WTC11 (cell line): ENCODE measurements around the gene KIF13A. TPM values are rescaled to one million over a fixed set of nuclear protein-coding genes. Genes with fewer than 3 reads are reported as not detected.
A peak's percentile ranks its signal among the peaks of the same experiment; 100 is the strongest.

ENCODE experiments used
- ATAC-seq: fragments of 200-7000 bp; cut with Tn5 transposase; 2 replicates; pipeline ENCODE4 v1.10.0; 2021; ENCODE audit warnings: mild to moderate bottlenecking, moderate library complexity
- CTCF ChIA-PET: fragments of 300-600 bp; sonication (Branson Sonifier 250); formaldehyde crosslinking; loops from one replicate; lab custom pipeline; 2021; ENCODE audit warnings: antibody characterized with exemption; lab: Charles Lee
- POLR2A ChIA-PET: fragments of 350-600 bp; sonication (Branson Sonifier 250); formaldehyde crosslinking; loops from one replicate; lab custom pipeline; 2021; ENCODE audit warnings: antibody characterized with exemption; lab: Charles Lee
- DNase-seq: peaks from one replicate; pipeline ENCODE4 v3.0.0; 2021; ENCODE audit warnings: low spot score
- H3K27ac Mint-ChIP-seq: 2 replicates; pipeline ENCODE4 v1.8.0; 2021; ENCODE audit warnings: mixed read lengths
- H3K27me3 Mint-ChIP-seq: 2 replicates; pipeline ENCODE4 v1.8.0; 2021; ENCODE audit warnings: low read depth, mild to moderate bottlenecking, moderate library complexity, mixed read lengths
- H3K36me3 Mint-ChIP-seq: 2 replicates; pipeline ENCODE4 v1.8.0; 2021; ENCODE audit warnings: mixed read lengths
- H3K4me1 Mint-ChIP-seq: 2 replicates; pipeline ENCODE4 v1.8.0; 2022; ENCODE audit warnings: mixed read lengths
- H3K4me3 Mint-ChIP-seq: 2 replicates; pipeline ENCODE4 v1.8.0; 2021; ENCODE audit warnings: mild to moderate bottlenecking, moderate library complexity, mixed read lengths
- H3K9me3 Mint-ChIP-seq: 2 replicates; pipeline ENCODE4 v1.8.0; 2021; ENCODE audit warnings: mixed read lengths
- ATF1 ChIP-seq: sonication (generic); formaldehyde crosslinking; IDR thresholded peaks from 2 replicates; pipeline ENCODE4 v1.8.1; 2023; ENCODE audit warnings: mild to moderate bottlenecking, moderate library complexity, missing genetic modification reagents
- ESRRA ChIP-seq: sonication (generic); formaldehyde crosslinking; IDR thresholded peaks from 2 replicates; pipeline ENCODE4 v1.8.1; 2022; ENCODE audit warnings: mild to moderate bottlenecking, missing genetic modification reagents, borderline replicate concordance
- GABPB1 ChIP-seq: sonication (generic); formaldehyde crosslinking; IDR thresholded peaks from 2 replicates; pipeline ENCODE4 v1.8.1; 2023; ENCODE audit warnings: mild to moderate bottlenecking, missing genetic modification reagents
- IRF2 ChIP-seq: sonication (generic); formaldehyde crosslinking; IDR thresholded peaks from 2 replicates; pipeline ENCODE4 v1.8.0; 2022; ENCODE audit warnings: low read depth, missing genetic modification reagents, borderline replicate concordance
- PRRX2 ChIP-seq: fragments of 250-450 bp; sonication (Bioruptor Pico); IDR thresholded peaks from 2 replicates; pipeline ENCODE4 v1.8.0; 2021; ENCODE audit warnings: mild to moderate bottlenecking
- TEAD1 ChIP-seq: sonication (generic); formaldehyde crosslinking; IDR thresholded peaks from 2 replicates; pipeline ENCODE4 v1.8.0; 2022; ENCODE audit warnings: mild to moderate bottlenecking, missing genetic modification reagents
- ZNF317 ChIP-seq: sonication (generic); formaldehyde crosslinking; IDR thresholded peaks from 2 replicates; pipeline ENCODE4 v1.8.1; 2023; ENCODE audit warnings: low read depth, mild to moderate bottlenecking, moderate library complexity, missing genetic modification reagents, borderline replicate concordance
- total RNA-seq: library from RNA; stranded (reverse); gene quantifications from 3 replicates; pipeline ENCODE4 v1.2.3, GENCODE V29; 2021
- TF ChIP-seq, protein P1 (sequence below): sonication (generic); formaldehyde crosslinking; IDR thresholded peaks from 2 replicates; pipeline ENCODE4 v1.8.0; 2023; ENCODE audit warnings: mild to moderate bottlenecking, missing genetic modification reagents
- TF ChIP-seq, protein P2 (sequence below): sonication (generic); formaldehyde crosslinking; IDR thresholded peaks from 2 replicates; pipeline ENCODE4 v1.8.1; 2023; ENCODE audit warnings: mild to moderate bottlenecking, missing genetic modification reagents
- TF ChIP-seq, protein P3 (sequence below): sonication (generic); formaldehyde crosslinking; IDR thresholded peaks from 2 replicates; pipeline ENCODE4 v1.8.0; 2023; ENCODE audit warnings: missing genetic modification reagents, mild to moderate bottlenecking, borderline replicate concordance

Gene KIF13A
- total RNA-seq, 1 experiment from 2014 or later: 32.7 TPM

DNA sequence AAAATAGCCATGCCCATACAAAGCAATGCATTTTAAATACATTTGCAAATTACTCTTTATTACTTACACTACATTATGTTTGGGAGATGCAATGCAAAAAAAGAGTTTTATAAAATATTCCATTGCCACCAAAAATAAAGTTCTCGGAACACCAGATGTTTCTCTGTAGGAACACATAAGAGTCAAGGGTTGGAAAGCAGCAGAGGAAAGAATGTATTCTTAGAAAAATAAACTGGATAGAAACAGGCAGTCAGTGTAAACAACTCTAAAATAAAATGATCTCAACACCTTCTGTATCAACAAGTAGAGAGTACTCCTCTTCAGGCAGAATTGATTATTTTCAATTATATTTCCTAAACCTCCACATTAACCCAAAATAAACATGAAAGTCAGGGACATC, 28.1 kb downstream of the KIF13A start (continued):
- TF ChIP-seq, protein P1, sequence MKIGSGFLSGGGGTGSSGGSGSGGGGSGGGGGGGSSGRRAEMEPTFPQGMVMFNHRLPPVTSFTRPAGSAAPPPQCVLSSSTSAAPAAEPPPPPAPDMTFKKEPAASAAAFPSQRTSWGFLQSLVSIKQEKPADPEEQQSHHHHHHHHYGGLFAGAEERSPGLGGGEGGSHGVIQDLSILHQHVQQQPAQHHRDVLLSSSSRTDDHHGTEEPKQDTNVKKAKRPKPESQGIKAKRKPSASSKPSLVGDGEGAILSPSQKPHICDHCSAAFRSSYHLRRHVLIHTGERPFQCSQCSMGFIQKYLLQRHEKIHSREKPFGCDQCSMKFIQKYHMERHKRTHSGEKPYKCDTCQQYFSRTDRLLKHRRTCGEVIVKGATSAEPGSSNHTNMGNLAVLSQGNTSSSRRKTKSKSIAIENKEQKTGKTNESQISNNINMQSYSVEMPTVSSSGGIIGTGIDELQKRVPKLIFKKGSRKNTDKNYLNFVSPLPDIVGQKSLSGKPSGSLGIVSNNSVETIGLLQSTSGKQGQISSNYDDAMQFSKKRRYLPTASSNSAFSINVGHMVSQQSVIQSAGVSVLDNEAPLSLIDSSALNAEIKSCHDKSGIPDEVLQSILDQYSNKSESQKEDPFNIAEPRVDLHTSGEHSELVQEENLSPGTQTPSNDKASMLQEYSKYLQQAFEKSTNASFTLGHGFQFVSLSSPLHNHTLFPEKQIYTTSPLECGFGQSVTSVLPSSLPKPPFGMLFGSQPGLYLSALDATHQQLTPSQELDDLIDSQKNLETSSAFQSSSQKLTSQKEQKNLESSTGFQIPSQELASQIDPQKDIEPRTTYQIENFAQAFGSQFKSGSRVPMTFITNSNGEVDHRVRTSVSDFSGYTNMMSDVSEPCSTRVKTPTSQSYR (CRISPR knock-in tag): no peak
- TF ChIP-seq, protein P2, sequence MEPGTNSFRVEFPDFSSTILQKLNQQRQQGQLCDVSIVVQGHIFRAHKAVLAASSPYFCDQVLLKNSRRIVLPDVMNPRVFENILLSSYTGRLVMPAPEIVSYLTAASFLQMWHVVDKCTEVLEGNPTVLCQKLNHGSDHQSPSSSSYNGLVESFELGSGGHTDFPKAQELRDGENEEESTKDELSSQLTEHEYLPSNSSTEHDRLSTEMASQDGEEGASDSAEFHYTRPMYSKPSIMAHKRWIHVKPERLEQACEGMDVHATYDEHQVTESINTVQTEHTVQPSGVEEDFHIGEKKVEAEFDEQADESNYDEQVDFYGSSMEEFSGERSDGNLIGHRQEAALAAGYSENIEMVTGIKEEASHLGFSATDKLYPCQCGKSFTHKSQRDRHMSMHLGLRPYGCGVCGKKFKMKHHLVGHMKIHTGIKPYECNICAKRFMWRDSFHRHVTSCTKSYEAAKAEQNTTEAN (CRISPR knock-in tag): no peak
- TF ChIP-seq PRRX2 (CRISPR knock-in tag): no peak

DNA sequence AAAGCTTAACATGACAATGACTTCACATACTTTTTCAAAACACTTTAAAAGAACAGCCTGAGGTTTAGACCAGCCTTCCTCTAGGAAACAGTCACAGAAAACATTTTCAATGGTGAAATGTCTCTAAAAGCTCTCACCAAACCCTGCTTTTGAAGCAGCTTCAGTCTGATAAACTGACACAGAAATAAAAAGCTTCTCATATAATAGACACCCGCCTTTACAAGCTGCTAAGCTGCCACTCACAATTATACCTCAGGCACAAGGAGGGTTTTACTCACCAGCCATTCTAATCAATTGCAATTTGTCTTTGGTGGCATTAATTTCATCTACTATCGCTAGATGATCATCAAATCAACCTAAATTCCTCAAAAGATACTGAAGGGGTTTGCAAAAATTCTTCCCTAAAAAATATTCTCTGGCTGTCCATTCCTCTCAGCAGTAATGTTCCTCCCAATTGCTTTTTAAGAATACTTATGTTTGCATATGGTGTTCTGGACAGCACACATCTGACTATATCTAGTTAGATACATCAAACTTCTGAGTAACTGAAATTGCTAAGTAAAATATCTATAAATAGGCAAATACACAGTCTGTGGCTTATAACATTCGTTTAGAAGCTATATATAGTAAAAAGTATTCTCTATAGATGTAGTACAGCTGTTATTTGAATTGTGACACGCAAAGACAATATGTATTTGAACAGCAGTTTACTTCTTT, 29.4 kb downstream of the KIF13A start:
- Mint-ChIP-seq H3K27ac (peak overlapping the region; percentile 20; the same call in 1 of the 2 replicates), H3K4me3 (no peak overlapping the region), H3K27me3 (no peaks in the 10 kb centered on the region), H3K9me3 (no peaks in the 10 kb centered on the region; the same call in 1 of the 2 replicates), H3K36me3 (peaks cover 3% of the 10 kb centered on the region; the same call in 1 of the 2 replicates), H3K4me1 (peaks cover 29% of the 10 kb centered on the region)
- ChIA-PET POLR2A (no interaction called here), CTCF (no interaction called here)
- no peak for TF ChIP-seq ATF1
- no peak for DNase-seq
- ATAC-seq: no peak

GRCh38 chr6:17957498-17957897, 29.9 kb downstream of the KIF13A start:
- Mint-ChIP-seq H3K4me1 (peaks cover 25% of the 10 kb centered on the region), H3K9me3 (no peaks in the 10 kb centered on the region; the same call in 1 of the 2 replicates), H3K4me3 (no peak overlapping the region), H3K36me3 (peaks cover 3% of the 10 kb centered on the region; the same call in 1 of the 2 replicates), H3K27me3 (no peaks in the 10 kb centered on the region), H3K27ac (peak overlapping the region; percentile 20; the same call in 1 of the 2 replicates)
- CTCF ChIA-PET: no interaction called here
- DNase-seq (no peak), ATAC-seq (no peak; the same call in 1 of the 2 replicates)
- POLR2A ChIA-PET: no interaction called here
- TF ChIP-seq ZNF317 (CRISPR knock-in tag): no peak
- TF ChIP-seq, protein P3, sequence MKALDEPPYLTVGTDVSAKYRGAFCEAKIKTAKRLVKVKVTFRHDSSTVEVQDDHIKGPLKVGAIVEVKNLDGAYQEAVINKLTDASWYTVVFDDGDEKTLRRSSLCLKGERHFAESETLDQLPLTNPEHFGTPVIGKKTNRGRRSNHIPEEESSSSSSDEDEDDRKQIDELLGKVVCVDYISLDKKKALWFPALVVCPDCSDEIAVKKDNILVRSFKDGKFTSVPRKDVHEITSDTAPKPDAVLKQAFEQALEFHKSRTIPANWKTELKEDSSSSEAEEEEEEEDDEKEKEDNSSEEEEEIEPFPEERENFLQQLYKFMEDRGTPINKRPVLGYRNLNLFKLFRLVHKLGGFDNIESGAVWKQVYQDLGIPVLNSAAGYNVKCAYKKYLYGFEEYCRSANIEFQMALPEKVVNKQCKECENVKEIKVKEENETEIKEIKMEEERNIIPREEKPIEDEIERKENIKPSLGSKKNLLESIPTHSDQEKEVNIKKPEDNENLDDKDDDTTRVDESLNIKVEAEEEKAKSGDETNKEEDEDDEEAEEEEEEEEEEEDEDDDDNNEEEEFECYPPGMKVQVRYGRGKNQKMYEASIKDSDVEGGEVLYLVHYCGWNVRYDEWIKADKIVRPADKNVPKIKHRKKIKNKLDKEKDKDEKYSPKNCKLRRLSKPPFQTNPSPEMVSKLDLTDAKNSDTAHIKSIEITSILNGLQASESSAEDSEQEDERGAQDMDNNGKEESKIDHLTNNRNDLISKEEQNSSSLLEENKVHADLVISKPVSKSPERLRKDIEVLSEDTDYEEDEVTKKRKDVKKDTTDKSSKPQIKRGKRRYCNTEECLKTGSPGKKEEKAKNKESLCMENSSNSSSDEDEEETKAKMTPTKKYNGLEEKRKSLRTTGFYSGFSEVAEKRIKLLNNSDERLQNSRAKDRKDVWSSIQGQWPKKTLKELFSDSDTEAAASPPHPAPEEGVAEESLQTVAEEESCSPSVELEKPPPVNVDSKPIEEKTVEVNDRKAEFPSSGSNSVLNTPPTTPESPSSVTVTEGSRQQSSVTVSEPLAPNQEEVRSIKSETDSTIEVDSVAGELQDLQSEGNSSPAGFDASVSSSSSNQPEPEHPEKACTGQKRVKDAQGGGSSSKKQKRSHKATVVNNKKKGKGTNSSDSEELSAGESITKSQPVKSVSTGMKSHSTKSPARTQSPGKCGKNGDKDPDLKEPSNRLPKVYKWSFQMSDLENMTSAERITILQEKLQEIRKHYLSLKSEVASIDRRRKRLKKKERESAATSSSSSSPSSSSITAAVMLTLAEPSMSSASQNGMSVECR: no peak
- TF ChIP-seq TEAD1 (CRISPR knock-in tag): no peak
- TF ChIP-seq GABPB1 (CRISPR knock-in tag): no peak
- no peak for TF ChIP-seq ESRRA (CRISPR knock-in tag)
- TF ChIP-seq IRF2 (CRISPR knock-in tag): no peak
- TF ChIP-seq, protein P2 (CRISPR knock-in tag): no peak
